SK-N-SH (cell line): ENCODE data around the gene PALM. TPM values are rescaled to one million over a fixed set of nuclear protein-coding genes. Genes with fewer than 3 reads are reported as not detected.

Experiments
- CTCF ChIA-PET: fragments of 300-600, 350-600 bp; formaldehyde crosslinking; extraction: SDS; loops from one replicate; lab custom pipeline; 2021; lab: Yijun Ruan, JAX
- POLR2A ChIA-PET: fragments of 350-600 bp; sonication (Branson Sonifier 250); formaldehyde crosslinking; extraction: SDS; loops from one replicate; lab custom pipeline; 2020; ENCODE audit warnings: antibody characterized with exemption, inconsistent platforms; lab: Yijun Ruan, JAX
- DNase-seq: peaks from one replicate; pipeline ENCODE4 v3.0.0; 2012
- H2AFZ ChIP-seq: fragments of 200-600 bp; sonication (generic); 2 replicates; pipeline ENCODE4 v1.8.1; 2016; ENCODE audit warnings: antibody characterized with exemption, mild to moderate bottlenecking, low read depth
- H3F3A ChIP-seq: fragments of 200-600 bp; sonication (generic); replicated peaks from 2 replicates; pipeline ENCODE3; 2016; ENCODE audit warnings: antibody characterized with exemption, mild to moderate bottlenecking; ENCODE audit not compliant: insufficient read depth
- H3K27ac ChIP-seq, 2 experiments: fragments of 200-500 bp in 1 of 2; fragments of 200-600 bp in 1 of 2; sonication (Bioruptor generic) in 1 of 2; sonication (generic), shearing (Covaris generic) in 1 of 2; 2 replicates each; pipeline versions ENCODE4 v1.5.1 to v1.6.1; 2014 to 2016; ENCODE audit warnings: low read depth in 2 of 2, inconsistent platforms in 1 of 2, low read length in 1 of 2, mild to moderate bottlenecking in 1 of 2, mixed read lengths in 1 of 2
- H3K27me3 ChIP-seq: fragments of 200-600 bp; sonication (generic), shearing (Covaris generic); 2 replicates; pipeline ENCODE4 v1.6.1; 2016; ENCODE audit warnings: mixed run types; ENCODE audit not compliant: insufficient read depth
- H3K36me3 ChIP-seq, 2 experiments: fragments of 200-500 bp in 1 of 2; fragments of 200-600 bp in 1 of 2; sonication (Bioruptor generic) in 1 of 2; sonication (generic) in 1 of 2; replicated peaks in 1 of 2; 2 replicates each; pipeline versions ENCODE3 to v1.5.1; 2014 to 2016; ENCODE audit warnings: low read length in 1 of 2, mild to moderate bottlenecking in 1 of 2; ENCODE audit not compliant: insufficient read depth in 2 of 2, control insufficient read depth in 1 of 2
- H3K4me1 ChIP-seq, 2 experiments: fragments of 200-500 bp in 1 of 2; fragments of 200-600 bp in 1 of 2; sonication (Bioruptor generic) in 1 of 2; sonication (generic), shearing (Covaris generic) in 1 of 2; 2 replicates each; pipeline versions ENCODE4 v1.5.1 to v1.6.1; 2014 to 2016; ENCODE audit warnings: low read depth in 1 of 2, low read length in 1 of 2, mixed run types in 1 of 2; ENCODE audit not compliant: insufficient read depth in 2 of 2, control insufficient read depth in 1 of 2
- H3K4me2 ChIP-seq: fragments of 200-600 bp; sonication (generic), shearing (Covaris generic); 2 replicates; pipeline ENCODE4 v1.6.1; 2017; ENCODE audit warnings: mixed run types
- H3K4me3 ChIP-seq, 2 experiments: fragments of 200-500 bp in 1 of 2; fragments of 200-600 bp in 1 of 2; sonication (Bioruptor generic) in 1 of 2; sonication (generic), shearing (Covaris generic) in 1 of 2; 2 replicates each; pipeline versions ENCODE4 v1.5.1 to v1.8.1; 2014 to 2016; ENCODE audit warnings: low read depth in 2 of 2, inconsistent platforms in 1 of 2, low read length in 1 of 2, mild to moderate bottlenecking in 1 of 2, mixed read lengths in 1 of 2, moderate library complexity in 1 of 2
- H3K79me2 ChIP-seq: fragments of 200-600 bp; sonication (generic); 2 replicates; pipeline ENCODE4 v1.8.1; 2017; ENCODE audit warnings: mild to moderate bottlenecking; ENCODE audit not compliant: insufficient read depth
- H3K9ac ChIP-seq: fragments of 200-600 bp; sonication (generic); 2 replicates; pipeline ENCODE4 v1.6.1; 2017; ENCODE audit warnings: mixed run types
- H3K9me2 ChIP-seq: fragments of 200-600 bp; sonication (generic); 2 replicates; pipeline ENCODE4 v1.6.1; 2017; ENCODE audit warnings: mixed run types
- H3K9me3 ChIP-seq: fragments of 200-600 bp; sonication (generic); 2 replicates; pipeline ENCODE4 v1.6.1; 2017; ENCODE audit warnings: mixed run types, mild to moderate bottlenecking, moderate library complexity
- H4K20me1 ChIP-seq: fragments of 200-600 bp; sonication (generic); 2 replicates; pipeline ENCODE4 v1.6.1; 2017; ENCODE audit warnings: mild to moderate bottlenecking, mixed run types; ENCODE audit not compliant: insufficient read depth
- CHD2 ChIP-seq: fragments of 150-350 bp; IDR thresholded peaks from 2 replicates; pipeline ENCODE4 v1.6.1; 2018; ENCODE audit warnings: low read length; ENCODE audit not compliant: partially characterized antibody
- CTCF ChIP-seq: fragments of 200-600 bp; sonication (generic); IDR thresholded peaks from 2 replicates; pipeline ENCODE4 v1.6.1; 2017; ENCODE audit warnings: antibody characterized with exemption, mild to moderate bottlenecking, moderate library complexity
- ELF1 ChIP-seq: IDR thresholded peaks from 2 replicates; pipeline ENCODE4 v1.4.0; 2012
- EP300 ChIP-seq, 2 experiments: IDR thresholded peaks; 2 replicates each; pipeline versions ENCODE4 v1.4.0 to v1.6.1; 2012; ENCODE audit warnings: borderline replicate concordance in 1 of 2, low read depth in 1 of 2, low read length in 1 of 2
- FOXM1 ChIP-seq: IDR thresholded peaks from 2 replicates; pipeline ENCODE4 v1.4.0; 2012; ENCODE audit warnings: low read depth, mild to moderate bottlenecking
- GABPA ChIP-seq: IDR thresholded peaks from 2 replicates; pipeline ENCODE4 v1.4.0; 2012; ENCODE audit warnings: low read depth, mild to moderate bottlenecking
- IRF3 ChIP-seq: fragments of 150-350 bp; IDR thresholded peaks from 2 replicates; pipeline ENCODE4 v1.6.1; 2016; ENCODE audit warnings: mild to moderate bottlenecking, low read depth, low read length
- JUND ChIP-seq: IDR thresholded peaks from 2 replicates; pipeline ENCODE4 v1.4.0; 2012
- MAX ChIP-seq: IDR thresholded peaks from 2 replicates; pipeline ENCODE4 v1.4.0; 2012; ENCODE audit warnings: low read depth
- MXI1 ChIP-seq: IDR thresholded peaks from 2 replicates; pipeline ENCODE4 v1.6.1; 2012; ENCODE audit warnings: mild to moderate bottlenecking, low read depth, low read length, improper control_type of control experiment
- NFIC ChIP-seq: IDR thresholded peaks from 2 replicates; pipeline ENCODE4 v1.4.0; 2012; ENCODE audit warnings: borderline replicate concordance
- NRF1 ChIP-seq: IDR thresholded peaks from 2 replicates; pipeline ENCODE4 v1.6.1; 2012; ENCODE audit warnings: low read depth, mild to moderate bottlenecking, low read length
- POLR2AphosphoS5 ChIP-seq: IDR thresholded peaks from 2 replicates; pipeline ENCODE4 v1.6.1; 2012; ENCODE audit warnings: low read depth, low read length
- RAD21 ChIP-seq: IDR thresholded peaks from 2 replicates; pipeline ENCODE4 v1.6.1; 2012; ENCODE audit warnings: mild to moderate bottlenecking, low read length
- RCOR1 ChIP-seq: fragments of 150-350 bp; IDR thresholded peaks from 2 replicates; pipeline ENCODE4 v1.6.1; 2017; ENCODE audit warnings: antibody characterized with exemption, low read length
- REST ChIP-seq: IDR thresholded peaks from 2 replicates; pipeline ENCODE4 v1.6.1; 2012; ENCODE audit warnings: mild to moderate bottlenecking, low read depth, low read length, moderate library complexity
- RFX5 ChIP-seq: IDR thresholded peaks from 2 replicates; pipeline ENCODE4 v1.6.1; 2012; ENCODE audit warnings: mild to moderate bottlenecking, improper control_type of control experiment, low read length
- SIN3A ChIP-seq: IDR thresholded peaks from 2 replicates; pipeline ENCODE4 v1.6.1; 2012; ENCODE audit warnings: low read depth, mild to moderate bottlenecking, low read length, moderate library complexity, borderline replicate concordance
- TAF1 ChIP-seq: IDR thresholded peaks from 2 replicates; pipeline ENCODE4 v1.6.1; 2012; ENCODE audit warnings: low read depth, mild to moderate bottlenecking, low read length, moderate library complexity, borderline replicate concordance
- TCF12 ChIP-seq: IDR thresholded peaks from 2 replicates; pipeline ENCODE4 v1.4.0; 2012
- TEAD4 ChIP-seq: IDR thresholded peaks from 2 replicates; pipeline ENCODE4 v1.4.0; 2012; ENCODE audit warnings: mild to moderate bottlenecking, borderline replicate concordance; ENCODE audit not compliant: insufficient read depth
- YY1 ChIP-seq: IDR thresholded peaks from 2 replicates; pipeline ENCODE4 v1.4.0; 2012; ENCODE audit warnings: low read depth, mild to moderate bottlenecking
- WGBS: methylation state at CpG from one replicate; pipeline ENCODE4 v1.1.6; 2017; ENCODE audit warnings: low lambda C conversion rate; 5-methylcytosine and 5-hydroxymethylcytosine counted together
- polyA plus RNA-seq, 3 experiments: library from polyadenylated mRNA; depleted of rRNA; stranded (reverse); fragments of >200 nt; gene quantifications; 2 replicates each; pipeline ENCODE4 v1.2.3, GENCODE V29; 2012
- TF ChIP-seq, protein P1 (sequence below): fragments of 150-350 bp; IDR thresholded peaks from 2 replicates; pipeline ENCODE4 v1.6.1; 2017; ENCODE audit warnings: antibody characterized with exemption, low read length, low read depth, borderline replicate concordance
- TF ChIP-seq, protein P2 (sequence below): IDR thresholded peaks from 2 replicates; pipeline ENCODE4; 2012

The PALM gene
- polyA plus RNA-seq, 1 of the 3 experiments (the other 2 are of a cell fraction) = 15.6 TPM

DNA sequence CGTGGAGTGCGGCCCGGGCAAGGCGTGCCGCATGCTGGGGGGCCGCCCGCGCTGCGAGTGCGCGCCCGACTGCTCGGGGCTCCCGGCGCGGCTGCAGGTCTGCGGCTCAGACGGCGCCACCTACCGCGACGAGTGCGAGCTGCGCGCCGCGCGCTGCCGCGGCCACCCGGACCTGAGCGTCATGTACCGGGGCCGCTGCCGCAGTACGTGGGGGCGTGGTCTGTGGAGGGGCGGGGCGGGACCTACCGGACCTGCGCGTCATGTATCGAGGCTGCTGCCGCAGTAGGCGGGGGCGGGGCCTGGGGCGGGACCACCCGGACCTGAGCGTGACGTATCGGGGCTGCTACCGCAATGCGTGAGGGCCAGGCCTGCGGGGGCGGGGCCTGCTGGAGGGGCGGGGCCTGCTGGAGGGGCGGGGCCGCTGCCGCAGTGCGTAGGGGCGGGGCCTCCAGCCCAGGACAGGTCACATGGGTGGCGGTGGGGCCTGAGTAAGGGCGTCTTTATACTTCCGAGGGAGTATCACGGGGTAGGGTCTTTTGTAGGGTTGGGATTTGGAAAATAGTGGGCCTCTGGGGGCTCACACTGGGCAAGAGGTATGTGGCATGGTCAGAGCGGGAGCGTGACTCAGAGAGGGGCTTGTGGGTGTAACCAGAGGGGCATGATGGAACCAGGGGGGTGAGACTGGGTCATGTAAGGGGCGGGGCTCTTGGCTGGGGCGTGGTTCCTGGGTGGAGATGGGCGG, 28.3 kb upstream of the PALM start:
- H3F3A ChIP-seq = peaks cover 5% of the 10 kb centered on the region
- peak overlapping the region; percentile 82 to 95 for H3K4me3 ChIP-seq
- peak overlapping the region; percentile 90; the same call in 1 of the 2 replicates for H3K4me2 ChIP-seq
- peak overlapping the region; percentile 93 to 96 for H3K27ac ChIP-seq
- no peaks in the 10 kb centered on the region for H3K9me2 ChIP-seq
- peak overlapping the region; percentile 70; the same call in 1 of the 2 replicates for H2AFZ ChIP-seq
- no peaks in the 10 kb centered on the region for H4K20me1 ChIP-seq
- H3K36me3 ChIP-seq = peaks cover 0 to 3% of the 10 kb centered on the region in 2 experiments
- no peaks in the 10 kb centered on the region for H3K9me3 ChIP-seq
- 0% methylated on average over 10 of the region's 70 CpGs for WGBS
- H3K79me2 ChIP-seq = peaks cover 26% of the 10 kb centered on the region
- CTCF ChIA-PET = interaction anchor here (0.7 to 6.0 kb wide), 5 partner anchors 13 to 53 kb away, joined by 3 to 33 read pairs (median 11); partner anchors contain the start of genes PALM and RNF126
- H3K4me1 ChIP-seq = peaks cover 8 to 29% of the 10 kb centered on the region in 2 experiments; a peak in 3 of 4 replicates
- no peaks in the 10 kb centered on the region for H3K27me3 ChIP-seq
- peak; percentile 98 for DNase-seq
- POLR2A ChIA-PET = interaction anchor here (0.6 to 2.0 kb wide), 5 partner anchors 12 to 158 kb away, joined by 3 to 6 read pairs (median 3); partner anchors contain the start of gene RNF126
- peak overlapping the region; percentile 90 for H3K9ac ChIP-seq
- TF ChIP-seq, protein P1, sequence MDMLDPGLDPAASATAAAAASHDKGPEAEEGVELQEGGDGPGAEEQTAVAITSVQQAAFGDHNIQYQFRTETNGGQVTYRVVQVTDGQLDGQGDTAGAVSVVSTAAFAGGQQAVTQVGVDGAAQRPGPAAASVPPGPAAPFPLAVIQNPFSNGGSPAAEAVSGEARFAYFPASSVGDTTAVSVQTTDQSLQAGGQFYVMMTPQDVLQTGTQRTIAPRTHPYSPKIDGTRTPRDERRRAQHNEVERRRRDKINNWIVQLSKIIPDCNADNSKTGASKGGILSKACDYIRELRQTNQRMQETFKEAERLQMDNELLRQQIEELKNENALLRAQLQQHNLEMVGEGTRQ = no peak
- peak; percentile 54 for TF ChIP-seq NRF1
- no peak for TF ChIP-seq REST
- TF ChIP-seq ELF1 = no peak
- no peak for TF ChIP-seq IRF3
- TF ChIP-seq YY1 = no peak
- TF ChIP-seq MXI1 = peak; percentile 39; the same call in 1 of the 2 replicates
- no peak for TF ChIP-seq CHD2
- peak; percentile 63 for TF ChIP-seq POLR2AphosphoS5
- no peak for TF ChIP-seq RCOR1
- TF ChIP-seq RAD21 = peak; percentile 14; the same call in 1 of the 2 replicates
- TF ChIP-seq NFIC = no peak
- TF ChIP-seq RFX5 = no peak
- TF ChIP-seq FOXM1 = no peak
- TF ChIP-seq JUND = no peak
- TF ChIP-seq MAX = peak; percentile 47; the same call in 1 of the 2 replicates
- peak; percentile 44; the same call in 1 of the 2 replicates for TF ChIP-seq SIN3A
- TF ChIP-seq TEAD4 = no peak
- TF ChIP-seq, protein P2, sequence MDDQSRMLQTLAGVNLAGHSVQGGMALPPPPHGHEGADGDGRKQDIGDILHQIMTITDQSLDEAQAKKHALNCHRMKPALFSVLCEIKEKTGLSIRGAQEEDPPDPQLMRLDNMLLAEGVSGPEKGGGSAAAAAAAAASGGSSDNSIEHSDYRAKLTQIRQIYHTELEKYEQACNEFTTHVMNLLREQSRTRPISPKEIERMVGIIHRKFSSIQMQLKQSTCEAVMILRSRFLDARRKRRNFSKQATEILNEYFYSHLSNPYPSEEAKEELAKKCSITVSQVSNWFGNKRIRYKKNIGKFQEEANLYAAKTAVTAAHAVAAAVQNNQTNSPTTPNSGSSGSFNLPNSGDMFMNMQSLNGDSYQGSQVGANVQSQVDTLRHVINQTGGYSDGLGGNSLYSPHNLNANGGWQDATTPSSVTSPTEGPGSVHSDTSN = 0 out of 2 replicates have a peak, but pooled peaks have one; percentile 20
- no peak for TF ChIP-seq TCF12
- peak; percentile 57; the same call in 1 of the 2 replicates for TF ChIP-seq TAF1
- peak; percentile 41 for TF ChIP-seq CTCF
- TF ChIP-seq GABPA = no peak
- no peak for TF ChIP-seq EP300 (IDR thresholded peaks at IDR 0.05; ENCODE audit: borderline replicate concordance in 1 of 2, low read depth in 1 of 2, low read length in 1 of 2)
